ENCODE results near the gene AAMP. TPM values are rescaled to one million over a fixed set of nuclear protein-coding genes. Genes with fewer than 3 reads are reported as not detected.

The AAMP gene
- total RNA-seq, 5 donors from 2014 or later (not counting 1 experiment from before 2014, with no cell fraction given) = 46.2 to 71.3 (median 67.4) TPM

DNA sequence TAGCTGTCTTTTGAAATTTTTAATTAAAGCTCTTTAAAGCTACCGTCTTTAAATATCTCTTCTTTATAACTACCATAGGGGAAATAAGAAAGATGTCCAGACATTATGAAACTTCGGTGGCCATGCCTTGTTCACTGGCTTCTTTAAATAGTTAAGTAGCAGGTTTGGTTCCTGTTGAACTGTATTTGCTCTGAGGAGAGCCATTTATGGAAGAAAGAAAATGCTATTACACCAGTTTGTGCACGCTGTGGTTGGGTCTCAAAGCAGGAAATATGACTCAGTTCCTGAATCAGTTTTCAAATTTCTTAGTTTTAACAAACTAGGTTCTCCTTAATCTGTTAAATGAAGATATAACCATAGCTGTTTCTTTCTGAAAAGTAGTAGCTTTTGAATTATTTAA lies 40.7 kb downstream of the AAMP start:
- ChIA-PET CTCF (interaction anchor here (0.7 to 3.1 kb wide), 13 partner anchors 10 to 167 kb away, joined by 3 to 33 read pairs (median 5); partner anchors contain the start of genes AAMP (in 1 of the 2), CXCR1 (in 1 of the 2) and PNKD (in 1 of the 2)), POLR2A (interaction anchor here (0.5 to 1.8 kb wide), 18 partner anchors 8 to 1908 kb away, joined by 3 to 36 read pairs (median 4); partner anchors contain the start of genes AAMP (in 1 of the 2) and PNKD (in 1 of the 2))
- Histone ChIP-seq H3K4me1 (ENCODE audit: control insufficient read depth in 1 of 2, extremely low read depth in 1 of 2, insufficient read depth in 2 of 2, low read length in 2 of 2) (peaks cover 46 to 47% of the 10 kb centered on the region in 2 experiments), H3K36me3 (ENCODE audit: control insufficient read depth in 2 of 2, extremely low read depth in 1 of 2, insufficient read depth in 1 of 2, low read length in 1 of 2) (peaks cover 14 to 78% of the 10 kb centered on the region in 2 donors), H3K9me3 (no peaks in the 10 kb centered on the region), H3K27me3 (replicated peaks in 1 of 2; ENCODE audit: control insufficient read depth in 2 of 2, extremely low read depth in 1 of 2, insufficient read depth in 2 of 2, low read length in 1 of 2) (no peaks in the 10 kb centered on the region), H3K27ac (ENCODE audit: low read length) (peak overlapping the region; percentile 70), H3K4me3 (ENCODE audit: control insufficient read depth in 1 of 2, extremely low read depth in 1 of 2, low read length in 1 of 2) (no peak overlapping the region)
- Mint-ChIP-seq H3K9me3 (no peaks in the 10 kb centered on the region), H3K36me3 (peaks cover 63% of the 10 kb centered on the region), H3K4me3 (peak overlapping the region; percentile 48 to 70 (median 66)), H3K4me1 (peaks cover 81 to 84% (median 82%) of the 10 kb centered on the region in 3 donors), H3K27ac (peak overlapping the region; percentile 81 to 92), H3K27me3 (no peaks in the 10 kb centered on the region)
- WGBS (ENCODE audit: insufficient coverage) = 0% methylated on average over 1 of the region's 3 CpGs
- DNase-seq = peak in 22 of 35 experiments; percentile 9 to 71 (median 26)
- ATAC-seq (replicated peaks in 1 of 4) = peak; percentile 84 to 94 (median 90)

DNA sequence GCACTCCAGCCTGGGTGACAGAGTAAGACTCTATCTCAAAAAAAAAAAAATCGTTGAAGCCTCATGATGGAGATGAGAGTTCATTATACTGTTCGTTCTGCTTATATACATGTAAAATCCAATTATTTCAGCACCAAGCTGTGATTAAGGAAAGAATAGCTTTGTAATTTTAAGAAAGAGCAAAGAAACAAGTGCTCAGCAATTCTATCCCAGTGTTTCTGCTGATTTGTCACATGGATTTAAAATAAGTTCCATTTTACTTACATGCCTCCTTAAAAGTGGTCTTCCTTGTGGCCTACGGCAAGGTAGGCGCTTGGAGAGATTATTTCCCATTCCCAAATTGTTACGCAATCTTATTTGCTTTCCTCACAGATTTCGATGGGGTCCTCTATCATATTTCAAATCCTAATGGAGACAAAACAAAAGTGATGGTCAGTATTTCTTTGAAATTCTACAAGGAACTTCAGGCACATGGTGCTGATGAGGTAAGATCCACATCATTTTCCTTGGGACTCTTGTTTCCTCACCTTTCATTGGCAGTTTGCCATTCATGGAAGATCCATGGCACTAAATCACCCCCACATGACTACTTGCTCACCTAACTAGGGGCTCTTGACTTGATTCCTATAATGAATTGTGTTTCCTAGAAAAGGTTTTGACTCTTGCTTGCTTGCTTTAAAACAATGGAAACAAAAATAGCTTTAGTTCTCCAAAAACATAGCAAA lies 41.4 kb downstream of the AAMP start:
- Histone ChIP-seq H3K27ac (ENCODE audit: low read length) (peak overlapping the region; percentile 70), H3K4me3 (ENCODE audit: control insufficient read depth in 1 of 2, extremely low read depth in 1 of 2, low read length in 1 of 2) (no peak overlapping the region), H3K4me1 (ENCODE audit: control insufficient read depth in 1 of 2, extremely low read depth in 1 of 2, insufficient read depth in 2 of 2, low read length in 2 of 2) (peaks cover 53 to 54% of the 10 kb centered on the region in 2 experiments), H3K9me3 (no peaks in the 10 kb centered on the region), H3K36me3 (ENCODE audit: control insufficient read depth in 2 of 2, extremely low read depth in 1 of 2, insufficient read depth in 1 of 2, low read length in 1 of 2) (peaks cover 14 to 77% of the 10 kb centered on the region in 2 donors), H3K27me3 (replicated peaks in 1 of 2; ENCODE audit: control insufficient read depth in 2 of 2, extremely low read depth in 1 of 2, insufficient read depth in 2 of 2, low read length in 1 of 2) (no peaks in the 10 kb centered on the region)
- ChIA-PET POLR2A (interaction anchor here (0.5 to 1.8 kb wide), 10 partner anchors 8 to 1766 kb away, joined by 3 to 36 read pairs (median 4); no protein-coding TSS in a partner anchor), CTCF (interaction anchor here (0.5 to 3.1 kb wide), 12 partner anchors 9 to 243 kb away, joined by 3 to 33 read pairs (median 4); partner anchors contain the start of genes AAMP (in 1 of the 2), CXCR1 (in 1 of the 2) and PNKD (in 1 of the 2))
- Mint-ChIP-seq H3K36me3 (peaks cover 63% of the 10 kb centered on the region), H3K27ac (peak overlapping the region; percentile 81 to 92), H3K27me3 (no peaks in the 10 kb centered on the region), H3K4me3 (peak overlapping the region in 2 of 3 donors; percentile 48 to 70), H3K4me1 (peaks cover 81 to 86% (median 84%) of the 10 kb centered on the region in 3 donors), H3K9me3 (no peaks in the 10 kb centered on the region)
- DNase-seq (no peak), ATAC-seq (replicated peaks in 1 of 4) (no peak)
- 100% methylated on average over 2 of the region's 6 CpGs for WGBS (ENCODE audit: insufficient coverage)

DNA sequence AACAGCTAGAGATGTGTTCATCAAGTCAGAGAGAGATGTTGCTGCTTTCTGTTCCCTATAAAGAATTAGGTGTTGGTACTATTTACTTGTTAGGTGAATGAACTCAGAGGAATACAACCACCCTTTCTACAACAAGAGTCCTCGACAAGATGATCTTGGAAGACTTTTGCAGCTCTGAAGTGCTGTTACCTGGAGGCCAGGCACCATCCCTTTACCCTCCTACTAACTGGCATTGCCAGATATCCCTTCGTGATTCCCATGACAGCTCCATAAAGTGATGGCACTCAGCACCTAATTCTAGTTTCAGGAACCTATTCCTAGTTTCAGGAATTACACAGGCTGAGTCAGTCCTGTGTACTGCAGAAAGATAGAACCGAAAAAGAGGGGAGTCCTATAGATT lies 43.0 kb downstream of the AAMP start:
- no peak for DNase-seq
- peaks cover 55% of the 10 kb centered on the region for H3K36me3 Mint-ChIP-seq
- ChIA-PET POLR2A (interaction anchor here (0.6 to 1.6 kb wide), 7 partner anchors 9 to 652 kb away, joined by 3 to 13 read pairs (median 4); no protein-coding TSS in a partner anchor), CTCF (interaction anchor here (0.6 to 1.6 kb wide), 7 partner anchors 28 to 980 kb away, joined by 3 to 8 read pairs (median 4); partner anchors contain the start of gene ZFAND2B (in 1 of the 2))
- Histone ChIP-seq H3K4me1 (ENCODE audit: control insufficient read depth in 1 of 2, extremely low read depth in 1 of 2, insufficient read depth in 2 of 2, low read length in 2 of 2) (peaks cover 66 to 68% of the 10 kb centered on the region in 2 experiments), H3K27ac (ENCODE audit: low read length) (peak overlapping the region; percentile 38), H3K27me3 (replicated peaks in 1 of 2; ENCODE audit: control insufficient read depth in 2 of 2, extremely low read depth in 1 of 2, insufficient read depth in 2 of 2, low read length in 1 of 2) (no peaks in the 10 kb centered on the region), H3K36me3 (ENCODE audit: control insufficient read depth in 2 of 2, extremely low read depth in 1 of 2, insufficient read depth in 1 of 2, low read length in 1 of 2) (peaks cover 14 to 69% of the 10 kb centered on the region in 2 donors), H3K4me3 (ENCODE audit: control insufficient read depth in 1 of 2, extremely low read depth in 1 of 2, low read length in 1 of 2) (no peak overlapping the region), H3K9me3 (no peaks in the 10 kb centered on the region)
- ATAC-seq (replicated peaks in 1 of 4) = no peak
- no peaks in the 10 kb centered on the region for H3K27me3 Mint-ChIP-seq
- H3K4me1 Mint-ChIP-seq = peaks cover 89 to 93% (median 92%) of the 10 kb centered on the region in 3 donors
- H3K4me3 Mint-ChIP-seq = peak overlapping the region in 1 of 3 donors; percentile 100
- H3K27ac Mint-ChIP-seq = peak overlapping the region; percentile 81 to 94
- 59% methylated on average over 2 of the region's 3 CpGs for WGBS (ENCODE audit: insufficient coverage)
- no peaks in the 10 kb centered on the region for H3K9me3 Mint-ChIP-seq

DNA sequence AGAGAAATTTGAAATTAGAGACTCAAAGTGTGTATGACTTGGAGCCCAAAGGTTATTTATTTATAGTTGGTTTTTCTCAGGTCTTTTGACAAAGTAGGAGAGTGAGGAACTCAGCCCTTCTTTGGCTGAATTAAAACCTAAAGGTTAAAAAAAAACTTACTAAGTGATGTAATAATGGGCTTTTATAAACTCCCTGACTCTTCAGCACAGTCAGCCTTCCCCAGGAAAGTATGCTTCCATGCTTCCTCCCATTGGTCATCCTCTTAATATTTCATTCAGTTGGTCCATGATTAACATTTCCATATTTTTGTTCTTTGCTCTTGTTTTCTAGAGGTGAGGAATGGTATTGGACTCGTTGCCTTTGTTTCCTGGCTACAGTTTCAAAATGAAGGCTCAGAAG lies 45.8 kb downstream of the AAMP start:
- H3K36me3 ChIP-seq (ENCODE audit: control insufficient read depth in 2 of 2, extremely low read depth in 1 of 2, insufficient read depth in 1 of 2, low read length in 1 of 2) = peaks cover 10 to 70% of the 10 kb centered on the region in 2 donors
- peak overlapping the region; percentile 62 for H3K27ac ChIP-seq (ENCODE audit: low read length)
- Mint-ChIP-seq H3K36me3 (peaks cover 57% of the 10 kb centered on the region), H3K27me3 (no peaks in the 10 kb centered on the region), H3K27ac (peak overlapping the region; percentile 81 to 94), H3K4me1 (peaks cover 96 to 99% (median 96%) of the 10 kb centered on the region in 3 donors), H3K4me3 (peak overlapping the region in 2 of 3 donors; percentile 62 to 100), H3K9me3 (no peaks in the 10 kb centered on the region)
- ChIA-PET POLR2A (no interaction called here), CTCF (interaction anchor here in 1 of 2 donors (0.6 to 0.7 kb wide), 2 partner anchors 37 to 60 kb away, joined by 3 to 4 read pairs; no protein-coding TSS in a partner anchor)
- H3K4me1 ChIP-seq (ENCODE audit: control insufficient read depth in 1 of 2, extremely low read depth in 1 of 2, insufficient read depth in 2 of 2, low read length in 2 of 2) = peaks cover 68 to 72% of the 10 kb centered on the region in 2 experiments
- no CpG with 5 or more reads among the region's 1 CpG for WGBS (ENCODE audit: insufficient coverage)
- no peaks in the 10 kb centered on the region for H3K9me3 ChIP-seq
- no peak overlapping the region for H3K4me3 ChIP-seq (ENCODE audit: control insufficient read depth in 1 of 2, extremely low read depth in 1 of 2, low read length in 1 of 2)
- DNase-seq (no peak), ATAC-seq (replicated peaks in 1 of 4) (no peak)
- H3K27me3 ChIP-seq (replicated peaks in 1 of 2; ENCODE audit: control insufficient read depth in 2 of 2, extremely low read depth in 1 of 2, insufficient read depth in 2 of 2, low read length in 1 of 2) = no peaks in the 10 kb centered on the region

DNA sequence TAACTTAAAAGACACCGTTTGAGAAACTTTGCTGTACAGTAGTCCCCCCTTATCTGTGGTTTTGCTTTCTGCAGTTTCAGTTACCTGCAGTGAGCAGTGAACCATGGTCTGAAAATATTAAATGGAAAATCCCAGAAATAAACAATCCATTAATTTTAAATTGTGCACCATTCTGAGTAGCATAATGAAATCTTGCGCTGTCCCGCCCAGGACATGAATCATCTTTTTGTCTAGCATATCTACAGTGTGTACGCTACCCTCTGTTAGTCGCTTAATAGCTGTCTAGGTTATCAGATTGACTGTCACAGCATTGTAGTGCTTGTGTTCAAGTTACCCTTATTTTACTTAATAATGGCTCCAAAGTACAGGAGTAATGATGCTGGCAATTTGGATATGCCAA lies 46.9 kb downstream of the AAMP start:
- Histone ChIP-seq H3K27ac (ENCODE audit: low read length) (peak overlapping the region; percentile 62), H3K36me3 (ENCODE audit: control insufficient read depth in 2 of 2, extremely low read depth in 1 of 2, insufficient read depth in 1 of 2, low read length in 1 of 2) (peaks cover 7 to 63% of the 10 kb centered on the region in 2 donors), H3K27me3 (replicated peaks in 1 of 2; ENCODE audit: control insufficient read depth in 2 of 2, extremely low read depth in 1 of 2, insufficient read depth in 2 of 2, low read length in 1 of 2) (no peaks in the 10 kb centered on the region), H3K4me3 (ENCODE audit: control insufficient read depth in 1 of 2, extremely low read depth in 1 of 2, low read length in 1 of 2) (no peak overlapping the region), H3K4me1 (ENCODE audit: control insufficient read depth in 1 of 2, extremely low read depth in 1 of 2, insufficient read depth in 2 of 2, low read length in 2 of 2) (peaks cover 61 to 71% of the 10 kb centered on the region in 2 experiments), H3K9me3 (no peaks in the 10 kb centered on the region)
- peak overlapping the region; percentile 43 to 100 (median 62) for H3K4me3 Mint-ChIP-seq
- H3K27me3 Mint-ChIP-seq = no peaks in the 10 kb centered on the region
- ATAC-seq (replicated peaks in 1 of 4) (peak in 3 of 4 experiments; percentile 38 to 46 (median 41)), DNase-seq (peak in 2 of 35 experiments; percentile 32 to 48)
- ChIA-PET CTCF (no interaction called here), POLR2A (interaction anchor here in 1 of 2 donors (1.7 kb wide), 1 partner anchor 13 kb away, joined by 5 read pairs; no protein-coding TSS in a partner anchor)
- no CpG with 5 or more reads among the region's 5 CpGs for WGBS (ENCODE audit: insufficient coverage)
- peaks cover 54% of the 10 kb centered on the region for H3K36me3 Mint-ChIP-seq
- H3K4me1 Mint-ChIP-seq = peaks cover 90 to 98% (median 93%) of the 10 kb centered on the region in 3 donors
- H3K9me3 Mint-ChIP-seq = no peaks in the 10 kb centered on the region
- peak overlapping the region; percentile 81 to 94 for H3K27ac Mint-ChIP-seq

DNA sequence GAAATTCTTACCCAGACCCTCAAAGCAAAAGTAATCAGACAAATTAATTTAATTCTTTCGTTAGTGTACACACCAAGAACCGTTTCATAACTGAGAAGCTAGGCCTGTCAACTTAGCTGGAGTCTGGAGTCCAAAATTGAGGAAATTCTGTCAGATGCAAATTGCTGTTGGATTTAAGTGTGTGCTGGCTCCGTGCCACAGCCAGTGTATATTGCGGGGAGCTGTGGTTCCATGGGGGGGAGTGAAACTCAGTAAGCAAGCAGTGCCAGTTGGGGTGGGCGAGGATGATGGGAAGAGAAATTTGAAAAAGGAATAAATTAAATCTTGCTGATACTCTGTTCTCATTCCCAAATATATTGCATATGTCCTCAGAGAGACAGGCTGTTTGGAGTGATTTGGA lies 48.9 kb downstream of the AAMP start:
- H3K27me3 ChIP-seq (replicated peaks in 1 of 2; ENCODE audit: control insufficient read depth in 2 of 2, extremely low read depth in 1 of 2, insufficient read depth in 2 of 2, low read length in 1 of 2) = no peaks in the 10 kb centered on the region
- ATAC-seq (replicated peaks in 1 of 4) = no peak
- ChIA-PET POLR2A (interaction anchor here (0.6 to 4.1 kb wide), 7 partner anchors 8 to 1059 kb away, joined by 3 to 36 read pairs (median 3); no protein-coding TSS in a partner anchor), CTCF (interaction anchor here (0.6 to 4.9 kb wide), 4 partner anchors 9 to 1258 kb away, joined by 3 to 33 read pairs (median 6); no protein-coding TSS in a partner anchor)
- Mint-ChIP-seq H3K9me3 (no peaks in the 10 kb centered on the region), H3K27me3 (no peaks in the 10 kb centered on the region), H3K4me1 (peaks cover 81 to 89% (median 82%) of the 10 kb centered on the region in 3 donors), H3K27ac (peak overlapping the region; percentile 94 to 98), H3K36me3 (peaks cover 42% of the 10 kb centered on the region), H3K4me3 (peak overlapping the region; percentile 90 to 100 (median 90))
- no peaks in the 10 kb centered on the region for H3K9me3 ChIP-seq
- DNase-seq = peak in 3 of 35 experiments; percentile 7 to 43 (median 15)
- peak overlapping the region; percentile 94 for H3K27ac ChIP-seq (ENCODE audit: low read length)
- peaks cover 0 to 47% of the 10 kb centered on the region in 2 donors for H3K36me3 ChIP-seq (ENCODE audit: control insufficient read depth in 2 of 2, extremely low read depth in 1 of 2, insufficient read depth in 1 of 2, low read length in 1 of 2)
- no peak overlapping the region for H3K4me3 ChIP-seq (ENCODE audit: control insufficient read depth in 1 of 2, extremely low read depth in 1 of 2, low read length in 1 of 2)
- WGBS (ENCODE audit: insufficient coverage) = 0% methylated on average over 2 of the region's 5 CpGs
- peaks cover 61 to 67% of the 10 kb centered on the region in 2 experiments for H3K4me1 ChIP-seq (ENCODE audit: control insufficient read depth in 1 of 2, extremely low read depth in 1 of 2, insufficient read depth in 2 of 2, low read length in 2 of 2)

Data from T-cell (primary cell).